WTC11 (cell line): ENCODE measurements around the gene FAM118B. TPM values are rescaled to one million over a fixed set of nuclear protein-coding genes. Genes with fewer than 3 reads are reported as not detected.
A peak's percentile ranks its signal among the peaks of the same experiment; 100 is the strongest.

Experiments used
- ATAC-seq: fragments of 200-7000 bp; cut with Tn5 transposase; 2 replicates; pipeline ENCODE4 v1.10.0; 2021; ENCODE audit warnings: mild to moderate bottlenecking, moderate library complexity
- CTCF ChIA-PET: fragments of 300-600 bp; sonication (Branson Sonifier 250); formaldehyde crosslinking; loops from one replicate; lab custom pipeline; 2021; ENCODE audit warnings: antibody characterized with exemption; lab: Charles Lee
- POLR2A ChIA-PET: fragments of 350-600 bp; sonication (Branson Sonifier 250); formaldehyde crosslinking; loops from one replicate; lab custom pipeline; 2021; ENCODE audit warnings: antibody characterized with exemption; lab: Charles Lee
- DNase-seq: peaks from one replicate; pipeline ENCODE4 v3.0.0; 2021; ENCODE audit warnings: low spot score
- H3K27ac Mint-ChIP-seq: 2 replicates; pipeline ENCODE4 v1.8.0; 2021; ENCODE audit warnings: mixed read lengths
- H3K27me3 Mint-ChIP-seq: 2 replicates; pipeline ENCODE4 v1.8.0; 2021; ENCODE audit warnings: low read depth, mild to moderate bottlenecking, moderate library complexity, mixed read lengths
- H3K36me3 Mint-ChIP-seq: 2 replicates; pipeline ENCODE4 v1.8.0; 2021; ENCODE audit warnings: mixed read lengths
- H3K4me1 Mint-ChIP-seq: 2 replicates; pipeline ENCODE4 v1.8.0; 2022; ENCODE audit warnings: mixed read lengths
- H3K4me3 Mint-ChIP-seq: 2 replicates; pipeline ENCODE4 v1.8.0; 2021; ENCODE audit warnings: mild to moderate bottlenecking, moderate library complexity, mixed read lengths
- H3K9me3 Mint-ChIP-seq: 2 replicates; pipeline ENCODE4 v1.8.0; 2021; ENCODE audit warnings: mixed read lengths
- ATF1 ChIP-seq: sonication (generic); formaldehyde crosslinking; IDR thresholded peaks from 2 replicates; pipeline ENCODE4 v1.8.1; 2023; ENCODE audit warnings: mild to moderate bottlenecking, moderate library complexity, missing genetic modification reagents
- GRHL2 ChIP-seq: fragments of 250-450 bp; sonication (Bioruptor Pico); IDR thresholded peaks from 2 replicates; pipeline ENCODE4 v1.8.0; 2022; ENCODE audit warnings: mild to moderate bottlenecking, moderate library complexity; ENCODE audit not compliant: insufficient replicate concordance, severe bottlenecking
- HMGA2 ChIP-seq: fragments of 250-450 bp; sonication (Bioruptor Pico); IDR thresholded peaks from 2 replicates; pipeline ENCODE4 v1.4.0; 2021; ENCODE audit warnings: mild to moderate bottlenecking, moderate library complexity
- MXD4 ChIP-seq: fragments of 250-450 bp; sonication (Bioruptor Pico); IDR thresholded peaks from 2 replicates; pipeline ENCODE4 v1.8.0; 2021; ENCODE audit warnings: mild to moderate bottlenecking, moderate library complexity, borderline replicate concordance
- NFYB ChIP-seq: sonication (generic); formaldehyde crosslinking; conservative IDR thresholded peaks from 2 replicates; pipeline ENCODE4 v1.8.0; 2022; ENCODE audit warnings: low read depth, missing genetic modification reagents
- NR1H2 ChIP-seq: sonication (generic); formaldehyde crosslinking; IDR thresholded peaks from 2 replicates; pipeline ENCODE4 v1.9.0; 2021; ENCODE audit warnings: mild to moderate bottlenecking, moderate library complexity, missing genetic modification reagents
- NR2C2 ChIP-seq: sonication (generic); formaldehyde crosslinking; IDR thresholded peaks from 2 replicates; pipeline ENCODE4 v1.8.0; 2022; ENCODE audit warnings: mild to moderate bottlenecking, missing genetic modification reagents
- RELA ChIP-seq: sonication (generic); formaldehyde crosslinking; IDR thresholded peaks from 2 replicates; pipeline ENCODE4 v1.8.1; 2022; ENCODE audit warnings: missing genetic modification reagents, mild to moderate bottlenecking, borderline replicate concordance
- SOX15 ChIP-seq: fragments of 250-450 bp; sonication (Bioruptor Pico); IDR thresholded peaks from 2 replicates; pipeline ENCODE4 v1.9.0; 2021; ENCODE audit warnings: mild to moderate bottlenecking
- SP1 ChIP-seq: sonication (generic); formaldehyde crosslinking; conservative IDR thresholded peaks from 2 replicates; pipeline ENCODE4 v1.8.1; 2022; ENCODE audit warnings: missing genetic modification reagents
- TEAD1 ChIP-seq: sonication (generic); formaldehyde crosslinking; IDR thresholded peaks from 2 replicates; pipeline ENCODE4 v1.8.0; 2022; ENCODE audit warnings: mild to moderate bottlenecking, missing genetic modification reagents
- ZNF263 ChIP-seq: sonication (generic); formaldehyde crosslinking; IDR thresholded peaks from 2 replicates; pipeline ENCODE4 v1.8.1; 2022; ENCODE audit warnings: low read depth, mild to moderate bottlenecking, moderate library complexity, missing genetic modification reagents
- ZNF317 ChIP-seq: sonication (generic); formaldehyde crosslinking; IDR thresholded peaks from 2 replicates; pipeline ENCODE4 v1.8.1; 2023; ENCODE audit warnings: low read depth, mild to moderate bottlenecking, moderate library complexity, missing genetic modification reagents, borderline replicate concordance
- total RNA-seq: library from RNA; stranded (reverse); gene quantifications from 3 replicates; pipeline ENCODE4 v1.2.3, GENCODE V29; 2021
- TF ChIP-seq, protein P1 (sequence below): sonication (generic); formaldehyde crosslinking; IDR thresholded peaks from 2 replicates; pipeline ENCODE4 v1.8.1; 2022; ENCODE audit warnings: missing genetic modification reagents, borderline replicate concordance
- TF ChIP-seq, protein P2 (sequence below): sonication (generic); formaldehyde crosslinking; conservative IDR thresholded peaks from 2 replicates; pipeline ENCODE4 v1.8.1; 2022; ENCODE audit warnings: mild to moderate bottlenecking, missing genetic modification reagents
- TF ChIP-seq, protein P3 (sequence below): sonication (generic); formaldehyde crosslinking; IDR thresholded peaks from 2 replicates; pipeline ENCODE4 v1.8.0; 2023; ENCODE audit warnings: missing genetic modification reagents
- TF ChIP-seq, protein P4 (sequence below): sonication (generic); formaldehyde crosslinking; conservative IDR thresholded peaks from 2 replicates; pipeline ENCODE4 v1.8.1; 2023; ENCODE audit warnings: mild to moderate bottlenecking, low read depth, missing genetic modification reagents, moderate library complexity
- TF ChIP-seq, protein P5 (sequence below): sonication (generic); formaldehyde crosslinking; IDR thresholded peaks from 2 replicates; pipeline ENCODE4 v1.8.1; 2022; ENCODE audit warnings: mild to moderate bottlenecking, moderate library complexity, missing genetic modification reagents
- TF ChIP-seq, protein P6 (sequence below): sonication (generic); formaldehyde crosslinking; IDR thresholded peaks from 2 replicates; pipeline ENCODE4 v1.8.1; 2023; ENCODE audit warnings: mild to moderate bottlenecking, missing genetic modification reagents, moderate library complexity
- TF ChIP-seq, protein P7 (sequence below): fragments of 200-600 bp; IDR thresholded peaks from 2 replicates; pipeline ENCODE4 v1.8.0; 2022; ENCODE audit warnings: antibody characterized with exemption
- TF ChIP-seq, protein P8 (sequence below): fragments of 250-450 bp; sonication (Bioruptor Pico); conservative IDR thresholded peaks from 2 replicates; pipeline ENCODE4 v1.9.0; 2021; ENCODE audit warnings: mild to moderate bottlenecking

FAM118B gene
- total RNA-seq, 1 experiment from 2014 or later: 35.3 TPM

DNA sequence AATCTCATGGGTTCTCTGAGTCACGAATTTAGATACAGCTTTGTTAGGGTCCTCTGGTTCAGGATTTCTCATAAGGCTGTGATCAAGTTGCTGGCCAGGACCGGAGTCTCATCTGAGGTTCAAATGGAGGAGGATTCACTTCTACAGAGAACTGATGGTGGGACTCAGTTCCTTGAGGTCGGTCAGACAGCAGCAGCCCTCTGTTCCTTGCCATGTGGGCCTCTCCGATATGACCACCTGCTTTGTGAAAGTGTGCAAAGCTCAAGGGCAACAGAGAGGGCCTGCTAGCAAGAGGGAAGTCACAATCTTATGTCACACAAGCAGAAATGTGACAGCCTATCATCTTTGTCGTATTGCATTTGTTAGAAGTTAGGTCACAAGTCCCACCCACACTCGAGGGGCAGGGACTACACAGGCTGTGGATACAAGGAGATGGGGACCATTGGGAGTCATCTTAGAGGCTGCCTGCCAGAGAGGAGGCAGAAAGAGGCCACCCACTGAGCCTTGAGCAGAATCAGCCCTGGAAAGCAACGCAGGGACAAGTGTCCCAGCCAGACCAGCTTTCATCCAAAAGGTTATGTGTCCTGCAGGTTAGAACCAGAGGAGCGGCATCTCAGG, 34.6 kb upstream of the FAM118B start:
- POLR2A ChIA-PET: no interaction called here
- no peaks in the 10 kb centered on the region for H3K27me3 Mint-ChIP-seq
- ATAC-seq: no peak
- peaks cover 7% of the 10 kb centered on the region for H3K9me3 Mint-ChIP-seq
- TF ChIP-seq GRHL2 (CRISPR knock-in tag): no peak
- TF ChIP-seq MXD4: no peak
- TF ChIP-seq, protein P1, sequence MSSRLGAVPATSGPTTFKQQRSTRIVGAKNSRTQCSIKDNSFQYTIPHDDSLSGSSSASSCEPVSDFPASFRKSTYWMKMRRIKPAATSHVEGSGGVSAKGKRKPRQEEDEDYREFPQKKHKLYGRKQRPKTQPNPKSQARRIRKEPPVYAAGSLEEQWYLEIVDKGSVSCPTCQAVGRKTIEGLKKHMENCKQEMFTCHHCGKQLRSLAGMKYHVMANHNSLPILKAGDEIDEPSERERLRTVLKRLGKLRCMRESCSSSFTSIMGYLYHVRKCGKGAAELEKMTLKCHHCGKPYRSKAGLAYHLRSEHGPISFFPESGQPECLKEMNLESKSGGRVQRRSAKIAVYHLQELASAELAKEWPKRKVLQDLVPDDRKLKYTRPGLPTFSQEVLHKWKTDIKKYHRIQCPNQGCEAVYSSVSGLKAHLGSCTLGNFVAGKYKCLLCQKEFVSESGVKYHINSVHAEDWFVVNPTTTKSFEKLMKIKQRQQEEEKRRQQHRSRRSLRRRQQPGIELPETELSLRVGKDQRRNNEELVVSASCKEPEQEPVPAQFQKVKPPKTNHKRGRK (CRISPR knock-in tag): no peak
- TF ChIP-seq, protein P2, sequence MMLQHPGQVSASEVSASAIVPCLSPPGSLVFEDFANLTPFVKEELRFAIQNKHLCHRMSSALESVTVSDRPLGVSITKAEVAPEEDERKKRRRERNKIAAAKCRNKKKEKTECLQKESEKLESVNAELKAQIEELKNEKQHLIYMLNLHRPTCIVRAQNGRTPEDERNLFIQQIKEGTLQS (CRISPR knock-in tag): no peak
- TF ChIP-seq ZNF263 (CRISPR knock-in tag): no peak
- no peak for TF ChIP-seq HMGA2 (CRISPR knock-in tag)
- no peak for TF ChIP-seq ATF1 (CRISPR knock-in tag)
- TF ChIP-seq, protein P3, sequence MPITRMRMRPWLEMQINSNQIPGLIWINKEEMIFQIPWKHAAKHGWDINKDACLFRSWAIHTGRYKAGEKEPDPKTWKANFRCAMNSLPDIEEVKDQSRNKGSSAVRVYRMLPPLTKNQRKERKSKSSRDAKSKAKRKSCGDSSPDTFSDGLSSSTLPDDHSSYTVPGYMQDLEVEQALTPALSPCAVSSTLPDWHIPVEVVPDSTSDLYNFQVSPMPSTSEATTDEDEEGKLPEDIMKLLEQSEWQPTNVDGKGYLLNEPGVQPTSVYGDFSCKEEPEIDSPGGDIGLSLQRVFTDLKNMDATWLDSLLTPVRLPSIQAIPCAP: no peak
- no peak for TF ChIP-seq NR2C2
- TF ChIP-seq NR1H2: no peak
- TF ChIP-seq RELA (CRISPR knock-in tag): no peak
- no peak for TF ChIP-seq ZNF317 (CRISPR knock-in tag)
- TF ChIP-seq, protein P4, sequence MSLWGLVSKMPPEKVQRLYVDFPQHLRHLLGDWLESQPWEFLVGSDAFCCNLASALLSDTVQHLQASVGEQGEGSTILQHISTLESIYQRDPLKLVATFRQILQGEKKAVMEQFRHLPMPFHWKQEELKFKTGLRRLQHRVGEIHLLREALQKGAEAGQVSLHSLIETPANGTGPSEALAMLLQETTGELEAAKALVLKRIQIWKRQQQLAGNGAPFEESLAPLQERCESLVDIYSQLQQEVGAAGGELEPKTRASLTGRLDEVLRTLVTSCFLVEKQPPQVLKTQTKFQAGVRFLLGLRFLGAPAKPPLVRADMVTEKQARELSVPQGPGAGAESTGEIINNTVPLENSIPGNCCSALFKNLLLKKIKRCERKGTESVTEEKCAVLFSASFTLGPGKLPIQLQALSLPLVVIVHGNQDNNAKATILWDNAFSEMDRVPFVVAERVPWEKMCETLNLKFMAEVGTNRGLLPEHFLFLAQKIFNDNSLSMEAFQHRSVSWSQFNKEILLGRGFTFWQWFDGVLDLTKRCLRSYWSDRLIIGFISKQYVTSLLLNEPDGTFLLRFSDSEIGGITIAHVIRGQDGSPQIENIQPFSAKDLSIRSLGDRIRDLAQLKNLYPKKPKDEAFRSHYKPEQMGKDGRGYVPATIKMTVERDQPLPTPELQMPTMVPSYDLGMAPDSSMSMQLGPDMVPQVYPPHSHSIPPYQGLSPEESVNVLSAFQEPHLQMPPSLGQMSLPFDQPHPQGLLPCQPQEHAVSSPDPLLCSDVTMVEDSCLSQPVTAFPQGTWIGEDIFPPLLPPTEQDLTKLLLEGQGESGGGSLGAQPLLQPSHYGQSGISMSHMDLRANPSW (CRISPR knock-in tag): no peak
- no peak for TF ChIP-seq SOX15
- TF ChIP-seq NFYB (CRISPR knock-in tag): no peak
- TF ChIP-seq, protein P5, sequence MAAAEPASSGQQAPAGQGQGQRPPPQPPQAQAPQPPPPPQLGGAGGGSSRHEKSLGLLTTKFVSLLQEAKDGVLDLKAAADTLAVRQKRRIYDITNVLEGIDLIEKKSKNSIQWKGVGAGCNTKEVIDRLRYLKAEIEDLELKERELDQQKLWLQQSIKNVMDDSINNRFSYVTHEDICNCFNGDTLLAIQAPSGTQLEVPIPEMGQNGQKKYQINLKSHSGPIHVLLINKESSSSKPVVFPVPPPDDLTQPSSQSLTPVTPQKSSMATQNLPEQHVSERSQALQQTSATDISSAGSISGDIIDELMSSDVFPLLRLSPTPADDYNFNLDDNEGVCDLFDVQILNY (CRISPR knock-in tag): no peak
- TF ChIP-seq TEAD1 (CRISPR knock-in tag): no peak
- TF ChIP-seq, all 79 proteins: peak for 0
- H3K36me3 Mint-ChIP-seq: peaks cover 3% of the 10 kb centered on the region; the same call in 1 of the 2 replicates
- DNase-seq: no peak
- CTCF ChIA-PET: no interaction called here
- H3K27ac Mint-ChIP-seq: no peak overlapping the region
- no peaks in the 10 kb centered on the region for H3K4me1 Mint-ChIP-seq
- no peak overlapping the region for H3K4me3 Mint-ChIP-seq

DNA sequence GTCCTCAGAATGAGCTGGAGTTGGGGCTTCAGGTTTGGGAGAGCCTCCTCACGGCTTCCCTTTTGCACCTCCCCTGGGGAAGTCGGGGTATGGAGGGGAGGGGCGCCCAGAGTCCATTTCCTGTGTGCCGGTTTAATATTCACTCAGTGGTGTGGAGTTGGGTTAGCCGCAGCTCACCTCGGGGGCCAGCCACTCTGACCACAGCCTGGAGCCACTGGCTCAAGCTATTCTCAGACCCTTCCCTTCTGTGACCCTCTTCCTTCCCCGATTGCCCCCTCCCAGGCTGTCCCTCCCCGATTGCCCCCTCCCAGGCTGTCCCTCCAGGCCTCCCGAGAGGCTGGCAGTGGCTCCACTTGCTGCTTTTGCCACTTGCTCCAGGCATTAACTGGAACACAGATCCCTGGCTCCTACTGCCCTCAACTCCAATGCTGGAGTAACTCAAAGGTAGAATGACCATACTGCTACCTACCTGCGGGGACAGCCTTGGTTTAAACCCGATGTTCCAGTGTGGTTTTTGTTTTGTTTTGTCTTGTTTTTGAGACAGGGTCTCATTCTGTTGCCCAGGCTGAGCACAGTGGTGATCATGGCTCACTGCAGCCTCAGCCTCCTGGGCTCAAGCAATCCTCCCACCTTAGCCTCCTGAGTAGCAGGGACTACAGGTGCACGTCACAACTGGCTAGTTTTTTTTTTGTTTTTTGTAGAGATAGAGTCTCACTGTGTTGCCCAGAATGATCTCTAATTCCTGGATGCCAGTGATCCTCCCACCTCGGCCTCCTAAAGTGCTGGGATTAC, 29.4 kb upstream of the FAM118B start:
- ChIA-PET CTCF (interaction anchor here (0.7 to 1.4 kb wide), 4 partner anchors 11 to 239 kb away, joined by 3 to 4 read pairs (median 3); no protein-coding TSS in a partner anchor), POLR2A (no interaction called here)
- Mint-ChIP-seq H3K36me3 (peaks cover 3% of the 10 kb centered on the region; the same call in 1 of the 2 replicates), H3K27me3 (no peaks in the 10 kb centered on the region), H3K27ac (no peak overlapping the region), H3K4me3 (no peak overlapping the region), H3K4me1 (peaks cover 2% of the 10 kb centered on the region; the same call in 1 of the 2 replicates), H3K9me3 (peaks cover 7% of the 10 kb centered on the region)
- DNase-seq: no peak
- peak; percentile 27 for ATAC-seq
- TF ChIP-seq, protein P6, sequence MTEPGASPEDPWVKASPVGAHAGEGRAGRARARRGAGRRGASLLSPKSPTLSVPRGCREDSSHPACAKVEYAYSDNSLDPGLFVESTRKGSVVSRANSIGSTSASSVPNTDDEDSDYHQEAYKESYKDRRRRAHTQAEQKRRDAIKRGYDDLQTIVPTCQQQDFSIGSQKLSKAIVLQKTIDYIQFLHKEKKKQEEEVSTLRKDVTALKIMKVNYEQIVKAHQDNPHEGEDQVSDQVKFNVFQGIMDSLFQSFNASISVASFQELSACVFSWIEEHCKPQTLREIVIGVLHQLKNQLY (CRISPR knock-in tag): no peak
- no peak for TF ChIP-seq ATF1 (CRISPR knock-in tag)
- no peak for TF ChIP-seq SP1
- TF ChIP-seq, protein P7, sequence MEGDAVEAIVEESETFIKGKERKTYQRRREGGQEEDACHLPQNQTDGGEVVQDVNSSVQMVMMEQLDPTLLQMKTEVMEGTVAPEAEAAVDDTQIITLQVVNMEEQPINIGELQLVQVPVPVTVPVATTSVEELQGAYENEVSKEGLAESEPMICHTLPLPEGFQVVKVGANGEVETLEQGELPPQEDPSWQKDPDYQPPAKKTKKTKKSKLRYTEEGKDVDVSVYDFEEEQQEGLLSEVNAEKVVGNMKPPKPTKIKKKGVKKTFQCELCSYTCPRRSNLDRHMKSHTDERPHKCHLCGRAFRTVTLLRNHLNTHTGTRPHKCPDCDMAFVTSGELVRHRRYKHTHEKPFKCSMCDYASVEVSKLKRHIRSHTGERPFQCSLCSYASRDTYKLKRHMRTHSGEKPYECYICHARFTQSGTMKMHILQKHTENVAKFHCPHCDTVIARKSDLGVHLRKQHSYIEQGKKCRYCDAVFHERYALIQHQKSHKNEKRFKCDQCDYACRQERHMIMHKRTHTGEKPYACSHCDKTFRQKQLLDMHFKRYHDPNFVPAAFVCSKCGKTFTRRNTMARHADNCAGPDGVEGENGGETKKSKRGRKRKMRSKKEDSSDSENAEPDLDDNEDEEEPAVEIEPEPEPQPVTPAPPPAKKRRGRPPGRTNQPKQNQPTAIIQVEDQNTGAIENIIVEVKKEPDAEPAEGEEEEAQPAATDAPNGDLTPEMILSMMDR: no peak
- TF ChIP-seq, protein P8, sequence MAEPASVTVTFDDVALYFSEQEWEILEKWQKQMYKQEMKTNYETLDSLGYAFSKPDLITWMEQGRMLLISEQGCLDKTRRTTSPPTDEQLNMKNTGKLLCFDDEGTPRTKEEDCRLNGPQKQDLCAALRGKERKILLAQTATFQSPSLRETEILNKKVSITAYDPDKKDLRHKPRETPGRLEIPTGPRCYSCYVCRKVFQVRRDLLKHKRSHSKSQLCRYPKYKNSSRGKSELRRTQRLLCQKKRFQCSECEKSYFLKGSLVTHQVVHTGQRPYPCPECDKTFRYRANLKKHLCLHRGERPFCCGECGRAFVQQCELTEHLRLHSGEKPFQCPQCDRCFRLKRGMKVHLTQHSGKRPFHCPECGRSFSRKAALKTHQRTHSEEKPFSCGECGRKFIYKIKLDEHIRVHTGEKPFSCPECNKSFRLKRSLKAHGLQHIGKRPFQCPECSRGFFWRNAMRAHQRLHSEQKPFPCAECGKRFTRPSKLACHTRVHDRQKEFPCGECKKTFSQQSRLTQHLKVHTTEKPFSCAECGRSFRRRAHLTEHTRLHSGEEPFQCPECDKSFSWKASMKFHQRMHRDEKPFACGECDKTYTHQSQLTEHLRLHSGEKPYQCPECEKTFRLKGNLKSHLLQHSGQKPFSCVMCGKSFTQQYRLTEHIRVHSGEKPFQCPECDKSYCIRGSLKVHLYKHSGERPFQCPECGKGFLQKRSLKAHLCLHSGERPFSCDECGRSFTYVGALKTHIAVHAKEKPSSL (CRISPR knock-in tag): no peak
